Measurements from ENCODE around the gene SEC23B. TPM values are rescaled to one million over a fixed set of nuclear protein-coding genes. Genes with fewer than 3 reads are reported as not detected.

The SEC23B gene
- polyA plus RNA-seq, 1 of the 3 experiments (the other 2 are of a cell fraction): 55.2 TPM

DNA sequence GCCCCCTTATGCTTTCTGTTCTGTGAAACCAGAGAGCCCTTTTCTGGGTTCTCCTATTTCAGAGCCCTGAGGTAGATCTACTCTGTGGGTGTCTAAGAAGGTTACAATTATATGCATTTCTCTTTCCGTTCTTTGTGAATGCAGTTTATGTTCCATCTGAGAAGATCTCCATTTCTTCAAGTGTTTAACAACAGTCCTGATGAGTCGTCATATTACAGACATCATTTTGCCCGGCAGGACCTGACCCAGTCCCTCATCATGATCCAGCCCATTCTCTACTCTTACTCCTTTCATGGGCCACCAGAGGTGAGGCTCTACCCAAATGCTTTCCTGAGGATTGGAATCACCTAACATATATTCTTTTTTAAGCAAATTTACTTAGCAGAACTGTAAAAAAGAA is 40.7 kb downstream of the SEC23B start:
- no peak for DNase-seq
- no peak overlapping the region for H2AFZ ChIP-seq (ENCODE audit: low read depth)
- no peaks in the 10 kb centered on the region for H4K20me1 ChIP-seq (ENCODE audit: insufficient read depth)
- no peaks in the 10 kb centered on the region for H3K9me3 ChIP-seq
- peaks cover 33 to 72% of the 10 kb centered on the region in 2 experiments for H3K36me3 ChIP-seq (replicated peaks in 1 of 2; ENCODE audit: control insufficient read depth in 1 of 2, insufficient read depth in 2 of 2, low read length in 1 of 2)
- TF ChIP-seq SIN3A (IDR thresholded peaks at IDR 0.05; ENCODE audit: borderline replicate concordance, low read depth, low read length): no peak
- TF ChIP-seq EZH2phosphoT487 (IDR thresholded peaks at IDR 0.05; ENCODE audit: borderline replicate concordance, low read depth): no peak
- TF ChIP-seq, protein P1, sequence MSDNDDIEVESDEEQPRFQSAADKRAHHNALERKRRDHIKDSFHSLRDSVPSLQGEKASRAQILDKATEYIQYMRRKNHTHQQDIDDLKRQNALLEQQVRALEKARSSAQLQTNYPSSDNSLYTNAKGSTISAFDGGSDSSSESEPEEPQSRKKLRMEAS (IDR thresholded peaks at IDR 0.05; ENCODE audit: low read depth): no peak
- no peak for TF ChIP-seq FOXM1 (IDR thresholded peaks at IDR 0.05; ENCODE audit: low read depth)
- no peaks in the 10 kb centered on the region for H3K9me2 ChIP-seq
- H3K9ac ChIP-seq: no peak overlapping the region
- ChIA-PET CTCF (no interaction called here), POLR2A (no interaction called here)
- no peak overlapping the region for H3K4me3 ChIP-seq (ENCODE audit: low read depth in 2 of 2, low read length in 1 of 2)
- WGBS (ENCODE audit: low lambda C conversion rate): 94% methylated on average over 3 of the region's 3 CpGs
- H3K4me1 ChIP-seq (ENCODE audit: control insufficient read depth in 1 of 2, insufficient read depth in 2 of 2, low read depth in 1 of 2, low read length in 1 of 2): no peaks in the 10 kb centered on the region
- no peaks in the 10 kb centered on the region for H3K79me2 ChIP-seq (ENCODE audit: insufficient read depth)
- no peaks in the 10 kb centered on the region for H3F3A ChIP-seq (replicated peaks; ENCODE audit: insufficient read depth)
- no peak overlapping the region for H3K4me2 ChIP-seq
- no peaks in the 10 kb centered on the region for H3K27me3 ChIP-seq (ENCODE audit: insufficient read depth)
- H3K27ac ChIP-seq (ENCODE audit: low read depth in 2 of 2, low read length in 1 of 2): no peak overlapping the region

DNA sequence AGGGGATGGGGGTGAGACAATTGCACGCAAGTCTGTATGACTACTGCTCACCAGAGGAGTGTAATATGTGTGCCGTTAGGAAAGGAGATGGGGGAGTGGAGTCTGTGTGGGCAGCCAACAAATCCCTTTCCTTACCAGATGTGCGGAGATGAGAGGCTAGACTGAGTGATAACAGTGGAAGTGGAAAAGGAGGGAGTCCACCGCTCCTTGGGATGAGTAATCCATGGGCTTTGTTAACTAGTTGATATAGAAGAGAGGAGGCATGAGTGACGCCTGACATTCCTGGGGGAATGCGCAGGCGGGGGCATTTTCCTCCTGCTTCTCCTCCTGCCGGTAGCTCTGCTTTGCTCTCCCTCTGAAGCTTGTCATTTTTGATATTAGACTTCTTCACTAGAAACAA is 46.0 kb downstream of the SEC23B start:
- H3K36me3 ChIP-seq (replicated peaks in 1 of 2; ENCODE audit: control insufficient read depth in 1 of 2, insufficient read depth in 2 of 2, low read length in 1 of 2): peaks cover 37 to 64% of the 10 kb centered on the region in 2 experiments
- no peak overlapping the region for H3K9ac ChIP-seq
- H3K9me2 ChIP-seq: no peaks in the 10 kb centered on the region
- ChIA-PET CTCF (no interaction called here), POLR2A (no interaction called here)
- WGBS (ENCODE audit: low lambda C conversion rate): 98% methylated on average over 8 of the region's 8 CpGs
- H3F3A ChIP-seq (replicated peaks; ENCODE audit: insufficient read depth): no peaks in the 10 kb centered on the region
- H3K4me3 ChIP-seq (ENCODE audit: low read depth in 2 of 2, low read length in 1 of 2): no peak overlapping the region
- H4K20me1 ChIP-seq (ENCODE audit: insufficient read depth): no peaks in the 10 kb centered on the region
- no peak overlapping the region for H3K27ac ChIP-seq (ENCODE audit: low read depth in 2 of 2, low read length in 1 of 2)
- no peak overlapping the region for H2AFZ ChIP-seq (ENCODE audit: low read depth)
- no peak overlapping the region for H3K4me2 ChIP-seq
- DNase-seq: no peak
- no peaks in the 10 kb centered on the region for H3K27me3 ChIP-seq (ENCODE audit: insufficient read depth)
- TF ChIP-seq, protein P2, sequence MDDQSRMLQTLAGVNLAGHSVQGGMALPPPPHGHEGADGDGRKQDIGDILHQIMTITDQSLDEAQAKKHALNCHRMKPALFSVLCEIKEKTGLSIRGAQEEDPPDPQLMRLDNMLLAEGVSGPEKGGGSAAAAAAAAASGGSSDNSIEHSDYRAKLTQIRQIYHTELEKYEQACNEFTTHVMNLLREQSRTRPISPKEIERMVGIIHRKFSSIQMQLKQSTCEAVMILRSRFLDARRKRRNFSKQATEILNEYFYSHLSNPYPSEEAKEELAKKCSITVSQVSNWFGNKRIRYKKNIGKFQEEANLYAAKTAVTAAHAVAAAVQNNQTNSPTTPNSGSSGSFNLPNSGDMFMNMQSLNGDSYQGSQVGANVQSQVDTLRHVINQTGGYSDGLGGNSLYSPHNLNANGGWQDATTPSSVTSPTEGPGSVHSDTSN (IDR thresholded peaks at IDR 0.05): no peak
- TF ChIP-seq SMC3 (IDR thresholded peaks at IDR 0.05; ENCODE audit: low read depth, low read length): no peak
- TF ChIP-seq, protein P3, sequence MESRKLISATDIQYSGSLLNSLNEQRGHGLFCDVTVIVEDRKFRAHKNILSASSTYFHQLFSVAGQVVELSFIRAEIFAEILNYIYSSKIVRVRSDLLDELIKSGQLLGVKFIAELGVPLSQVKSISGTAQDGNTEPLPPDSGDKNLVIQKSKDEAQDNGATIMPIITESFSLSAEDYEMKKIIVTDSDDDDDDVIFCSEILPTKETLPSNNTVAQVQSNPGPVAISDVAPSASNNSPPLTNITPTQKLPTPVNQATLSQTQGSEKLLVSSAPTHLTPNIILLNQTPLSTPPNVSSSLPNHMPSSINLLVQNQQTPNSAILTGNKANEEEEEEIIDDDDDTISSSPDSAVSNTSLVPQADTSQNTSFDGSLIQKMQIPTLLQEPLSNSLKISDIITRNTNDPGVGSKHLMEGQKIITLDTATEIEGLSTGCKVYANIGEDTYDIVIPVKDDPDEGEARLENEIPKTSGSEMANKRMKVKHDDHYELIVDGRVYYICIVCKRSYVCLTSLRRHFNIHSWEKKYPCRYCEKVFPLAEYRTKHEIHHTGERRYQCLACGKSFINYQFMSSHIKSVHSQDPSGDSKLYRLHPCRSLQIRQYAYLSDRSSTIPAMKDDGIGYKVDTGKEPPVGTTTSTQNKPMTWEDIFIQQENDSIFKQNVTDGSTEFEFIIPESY (IDR thresholded peaks at IDR 0.05; ENCODE audit: borderline replicate concordance, low read depth): no peak
- no peak for TF ChIP-seq TEAD4 (IDR thresholded peaks at IDR 0.05; ENCODE audit: borderline replicate concordance, insufficient read depth)
- no peak for TF ChIP-seq RXRA (IDR thresholded peaks at IDR 0.05; ENCODE audit: borderline replicate concordance, low read depth)
- TF ChIP-seq JUND (IDR thresholded peaks at IDR 0.05): no peak
- TF ChIP-seq, protein P4, sequence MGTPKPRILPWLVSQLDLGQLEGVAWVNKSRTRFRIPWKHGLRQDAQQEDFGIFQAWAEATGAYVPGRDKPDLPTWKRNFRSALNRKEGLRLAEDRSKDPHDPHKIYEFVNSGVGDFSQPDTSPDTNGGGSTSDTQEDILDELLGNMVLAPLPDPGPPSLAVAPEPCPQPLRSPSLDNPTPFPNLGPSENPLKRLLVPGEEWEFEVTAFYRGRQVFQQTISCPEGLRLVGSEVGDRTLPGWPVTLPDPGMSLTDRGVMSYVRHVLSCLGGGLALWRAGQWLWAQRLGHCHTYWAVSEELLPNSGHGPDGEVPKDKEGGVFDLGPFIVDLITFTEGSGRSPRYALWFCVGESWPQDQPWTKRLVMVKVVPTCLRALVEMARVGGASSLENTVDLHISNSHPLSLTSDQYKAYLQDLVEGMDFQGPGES (IDR thresholded peaks at IDR 0.05; ENCODE audit: low read depth, low read length): no peak
- no peak for TF ChIP-seq RFX5 (IDR thresholded peaks at IDR 0.05; ENCODE audit: low read length)
- no peak for TF ChIP-seq NFIC (IDR thresholded peaks at IDR 0.05; ENCODE audit: borderline replicate concordance)
- no peak for TF ChIP-seq RAD21 (IDR thresholded peaks at IDR 0.05; ENCODE audit: low read length)
- no peak for TF ChIP-seq CHD2 (IDR thresholded peaks at IDR 0.05; ENCODE audit: low read length, partially characterized antibody)
- TF ChIP-seq NRF1 (IDR thresholded peaks at IDR 0.05; ENCODE audit: low read depth, low read length): no peak
- no peak for TF ChIP-seq POLR2AphosphoS5 (IDR thresholded peaks at IDR 0.05; ENCODE audit: low read depth, low read length)
- no peak for TF ChIP-seq FOXJ3 (CRISPR knock-in tag; IDR thresholded peaks at IDR 0.05)
- no peak for TF ChIP-seq FOXM1 (IDR thresholded peaks at IDR 0.05; ENCODE audit: low read depth)
- TF ChIP-seq, protein P5, sequence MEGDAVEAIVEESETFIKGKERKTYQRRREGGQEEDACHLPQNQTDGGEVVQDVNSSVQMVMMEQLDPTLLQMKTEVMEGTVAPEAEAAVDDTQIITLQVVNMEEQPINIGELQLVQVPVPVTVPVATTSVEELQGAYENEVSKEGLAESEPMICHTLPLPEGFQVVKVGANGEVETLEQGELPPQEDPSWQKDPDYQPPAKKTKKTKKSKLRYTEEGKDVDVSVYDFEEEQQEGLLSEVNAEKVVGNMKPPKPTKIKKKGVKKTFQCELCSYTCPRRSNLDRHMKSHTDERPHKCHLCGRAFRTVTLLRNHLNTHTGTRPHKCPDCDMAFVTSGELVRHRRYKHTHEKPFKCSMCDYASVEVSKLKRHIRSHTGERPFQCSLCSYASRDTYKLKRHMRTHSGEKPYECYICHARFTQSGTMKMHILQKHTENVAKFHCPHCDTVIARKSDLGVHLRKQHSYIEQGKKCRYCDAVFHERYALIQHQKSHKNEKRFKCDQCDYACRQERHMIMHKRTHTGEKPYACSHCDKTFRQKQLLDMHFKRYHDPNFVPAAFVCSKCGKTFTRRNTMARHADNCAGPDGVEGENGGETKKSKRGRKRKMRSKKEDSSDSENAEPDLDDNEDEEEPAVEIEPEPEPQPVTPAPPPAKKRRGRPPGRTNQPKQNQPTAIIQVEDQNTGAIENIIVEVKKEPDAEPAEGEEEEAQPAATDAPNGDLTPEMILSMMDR (IDR thresholded peaks at IDR 0.05): no peak
- H3K9me3 ChIP-seq: no peaks in the 10 kb centered on the region
- H3K79me2 ChIP-seq (ENCODE audit: insufficient read depth): no peaks in the 10 kb centered on the region
- no peaks in the 10 kb centered on the region for H3K4me1 ChIP-seq (ENCODE audit: control insufficient read depth in 1 of 2, insufficient read depth in 2 of 2, low read depth in 1 of 2, low read length in 1 of 2)

Data from SK-N-SH (cell line).